Omental fat pad (tissue), 4 donors: ENCODE results near the gene MOB1B. TPM values are rescaled to one million over a fixed set of nuclear protein-coding genes. Genes with fewer than 3 reads are reported as not detected.
"Not testable (repeated sequence)": the region's sequence is repeated elsewhere in the genome, so short reads cannot be mapped to it uniquely, and the experiment has no call there.

Experiments
- ATAC-seq: fragments of 150-250 bp; one replicate; pipeline ENCODE4 v1.9.1; 2016; ENCODE audit warnings: mild to moderate bottlenecking, moderate library complexity; ENCODE audit not compliant: low FRiP score
- DNase-seq: peaks from one replicate; pipeline ENCODE4 v3.0.0-alpha.2; 2019; ENCODE audit warnings: low spot score
- total RNA-seq, 4 donors: library from RNA; depleted of rRNA; stranded (reverse); fragments of >200 nt; gene quantifications; one replicate each; pipeline ENCODE4 v1.1.0, GENCODE V29; 2016
- TF ChIP-seq, protein P1 (sequence below), 3 donors: fragments of 450-650 bp; IDR thresholded peaks; one replicate each; pipeline ENCODE4 v1.5.1; 2016 to 2017; ENCODE audit warnings: antibody characterized with exemption in 3 of 3, mild to moderate bottlenecking in 3 of 3, moderate library complexity in 2 of 3

Gene MOB1B
- total RNA-seq, 4 donors from 2014 or later: 11.0 to 19.7 (median 13.8) TPM

- TF ChIP-seq, protein P1, sequence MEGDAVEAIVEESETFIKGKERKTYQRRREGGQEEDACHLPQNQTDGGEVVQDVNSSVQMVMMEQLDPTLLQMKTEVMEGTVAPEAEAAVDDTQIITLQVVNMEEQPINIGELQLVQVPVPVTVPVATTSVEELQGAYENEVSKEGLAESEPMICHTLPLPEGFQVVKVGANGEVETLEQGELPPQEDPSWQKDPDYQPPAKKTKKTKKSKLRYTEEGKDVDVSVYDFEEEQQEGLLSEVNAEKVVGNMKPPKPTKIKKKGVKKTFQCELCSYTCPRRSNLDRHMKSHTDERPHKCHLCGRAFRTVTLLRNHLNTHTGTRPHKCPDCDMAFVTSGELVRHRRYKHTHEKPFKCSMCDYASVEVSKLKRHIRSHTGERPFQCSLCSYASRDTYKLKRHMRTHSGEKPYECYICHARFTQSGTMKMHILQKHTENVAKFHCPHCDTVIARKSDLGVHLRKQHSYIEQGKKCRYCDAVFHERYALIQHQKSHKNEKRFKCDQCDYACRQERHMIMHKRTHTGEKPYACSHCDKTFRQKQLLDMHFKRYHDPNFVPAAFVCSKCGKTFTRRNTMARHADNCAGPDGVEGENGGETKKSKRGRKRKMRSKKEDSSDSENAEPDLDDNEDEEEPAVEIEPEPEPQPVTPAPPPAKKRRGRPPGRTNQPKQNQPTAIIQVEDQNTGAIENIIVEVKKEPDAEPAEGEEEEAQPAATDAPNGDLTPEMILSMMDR (IDR thresholded peaks at IDR 0.05): no peak
- DNase-seq: no peak
- ATAC-seq: no peak
Observed at GRCh38 chr4:71025654-71026053, 123.5 kb downstream of the MOB1B start.

GRCh38 chr4:71026086-71026485, 123.9 kb downstream of the MOB1B start:
- TF ChIP-seq, protein P1 (IDR thresholded peaks at IDR 0.05): no peak
- DNase-seq (no peak), ATAC-seq (no peak)

DNA sequence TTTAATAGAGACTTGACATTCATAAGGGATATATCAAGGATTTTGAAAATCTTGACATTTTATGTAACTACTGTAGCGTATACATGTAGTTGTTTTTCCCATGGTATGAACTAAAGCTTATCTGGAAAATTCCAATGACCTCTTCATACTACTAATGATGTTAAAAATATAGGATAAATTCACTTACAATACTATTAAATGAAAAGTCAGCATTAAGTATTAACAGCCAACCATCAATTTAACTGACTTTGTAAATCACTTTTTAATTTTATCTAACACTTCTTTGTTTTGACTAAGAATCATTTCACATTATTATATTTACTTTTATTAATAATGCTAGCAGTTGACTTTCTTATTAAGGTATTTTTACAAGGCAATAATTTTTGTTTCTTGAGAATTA, 125.4 kb downstream of the MOB1B start:
- no peak for DNase-seq
- no peak for ATAC-seq
- TF ChIP-seq, protein P1 (IDR thresholded peaks at IDR 0.05): no peak

GRCh38 chr4:71029504-71029903, 127.3 kb downstream of the MOB1B start:
- DNase-seq (no peak), ATAC-seq (no peak)
- TF ChIP-seq, protein P1 (IDR thresholded peaks at IDR 0.05): no peak

DNA sequence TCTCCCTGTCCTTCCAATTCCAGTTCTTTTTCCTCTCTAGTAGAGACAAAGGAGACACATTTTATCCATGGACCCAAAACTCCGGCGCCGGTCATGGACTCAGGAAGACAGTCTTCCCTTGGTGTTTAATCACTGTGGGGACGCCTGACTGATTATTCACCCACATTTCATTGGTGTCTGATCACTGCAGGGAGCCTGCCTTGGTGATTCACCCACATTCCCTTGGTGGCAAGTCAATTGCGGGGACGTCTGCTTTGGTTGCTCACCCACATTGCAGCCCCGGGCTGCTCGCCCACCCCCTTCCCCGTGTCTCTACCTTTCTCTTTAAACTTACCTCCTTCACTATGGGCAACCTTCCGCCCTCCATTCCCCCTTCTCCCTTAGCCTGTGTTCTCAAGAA, 129.9 kb downstream of the MOB1B start:
- ATAC-seq, DNase-seq: not testable (repeated sequence)

Other genes starting within 250 kb of the MOB1B start
- gene JCHAIN, start 235.9 kb upstream of the MOB1B start, total RNA-seq: 10 to 100 TPM; 15.8 to 99.9 (median 36.0) TPM
- gene UTP3, start 213.8 kb upstream of the MOB1B start, total RNA-seq: 10 to 100 TPM; 20.7 to 67.5 (median 26.5) TPM
- gene RUFY3, start 180.4 kb upstream of the MOB1B start, total RNA-seq: 10 to 100 TPM; 34.2 to 92.8 (median 64.0) TPM
- 10 to 100 TPM; 49.0 to 61.2 (median 51.0) TPM for gene GRSF1, start 62.5 kb upstream of the MOB1B start, total RNA-seq
- 10 to 100 TPM in 3 of 4 donors, 1 to 10 TPM in 1; 9.8 to 21.9 (median 14.2) TPM for gene DCK, start 91.3 kb downstream of the MOB1B start, total RNA-seq